ENCODE results near the gene CMTM2.

The CMTM2 gene

GRCh38 chr16:66541388-66542355 lies 37.6 kb upstream of the CMTM2 start:
- DNase-seq (ENCODE audit: low spot score), result no peak

GRCh38 chr16:66542396-66542795 lies 36.9 kb upstream of the CMTM2 start:
- TF ChIP-seq, protein P1, sequence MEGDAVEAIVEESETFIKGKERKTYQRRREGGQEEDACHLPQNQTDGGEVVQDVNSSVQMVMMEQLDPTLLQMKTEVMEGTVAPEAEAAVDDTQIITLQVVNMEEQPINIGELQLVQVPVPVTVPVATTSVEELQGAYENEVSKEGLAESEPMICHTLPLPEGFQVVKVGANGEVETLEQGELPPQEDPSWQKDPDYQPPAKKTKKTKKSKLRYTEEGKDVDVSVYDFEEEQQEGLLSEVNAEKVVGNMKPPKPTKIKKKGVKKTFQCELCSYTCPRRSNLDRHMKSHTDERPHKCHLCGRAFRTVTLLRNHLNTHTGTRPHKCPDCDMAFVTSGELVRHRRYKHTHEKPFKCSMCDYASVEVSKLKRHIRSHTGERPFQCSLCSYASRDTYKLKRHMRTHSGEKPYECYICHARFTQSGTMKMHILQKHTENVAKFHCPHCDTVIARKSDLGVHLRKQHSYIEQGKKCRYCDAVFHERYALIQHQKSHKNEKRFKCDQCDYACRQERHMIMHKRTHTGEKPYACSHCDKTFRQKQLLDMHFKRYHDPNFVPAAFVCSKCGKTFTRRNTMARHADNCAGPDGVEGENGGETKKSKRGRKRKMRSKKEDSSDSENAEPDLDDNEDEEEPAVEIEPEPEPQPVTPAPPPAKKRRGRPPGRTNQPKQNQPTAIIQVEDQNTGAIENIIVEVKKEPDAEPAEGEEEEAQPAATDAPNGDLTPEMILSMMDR (IDR thresholded peaks at IDR 0.05; ENCODE audit: extremely low read depth, missing control alignments), result no peak

More at GRCh38 chr16:66541388-66542355, 37.6 kb upstream of the CMTM2 start:
- TF ChIP-seq, protein P1 (IDR thresholded peaks at IDR 0.05; ENCODE audit: extremely low read depth, missing control alignments), result no peak

GRCh38 chr16:66543541-66543940 lies 35.7 kb upstream of the CMTM2 start:
- TF ChIP-seq, protein P1 (IDR thresholded peaks at IDR 0.05; ENCODE audit: extremely low read depth, missing control alignments), result no peak
- no peak for DNase-seq (ENCODE audit: low spot score)

More at GRCh38 chr16:66542396-66542795, 36.9 kb upstream of the CMTM2 start:
- DNase-seq (ENCODE audit: low spot score), result no peak

DNA sequence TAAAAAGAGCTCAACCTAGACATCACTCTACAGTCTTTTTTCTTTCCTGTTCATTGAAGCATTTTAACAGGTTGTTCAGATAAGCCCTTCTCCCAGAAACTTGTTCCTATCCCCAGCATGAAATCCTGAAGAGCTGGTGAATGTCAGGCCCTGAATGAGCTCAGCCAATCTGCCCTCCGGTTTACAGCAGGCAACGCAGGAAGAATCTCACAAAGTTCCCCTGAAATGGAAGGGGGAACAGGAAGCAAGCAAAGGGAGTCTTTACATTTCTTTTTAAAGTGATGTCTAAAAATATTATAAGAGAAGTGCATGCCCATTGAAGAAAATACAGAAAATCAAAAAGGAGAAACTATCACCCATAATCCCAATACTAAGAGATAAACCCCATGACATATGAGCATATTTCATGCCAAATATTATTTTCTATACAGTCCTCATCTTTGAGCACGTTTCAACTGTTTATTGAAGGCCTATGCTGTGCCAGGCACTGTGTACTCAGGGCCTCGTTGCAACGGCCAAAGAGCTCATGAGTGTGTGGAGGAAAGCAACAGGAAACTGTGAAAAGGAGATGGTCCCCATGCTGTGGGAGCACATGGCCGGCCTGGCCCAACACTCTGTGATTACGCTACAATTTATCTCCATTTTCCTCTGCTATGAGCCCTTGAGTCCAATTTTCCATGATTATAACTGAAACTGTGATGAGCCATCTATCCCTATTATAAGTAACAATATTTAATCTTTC lies 35.1 kb upstream of the CMTM2 start:
- no peak for DNase-seq (ENCODE audit: low spot score)
- TF ChIP-seq, protein P1 (IDR thresholded peaks at IDR 0.05; ENCODE audit: extremely low read depth, missing control alignments), result no peak

GRCh38 chr16:66547101-66547989 lies 31.9 kb upstream of the CMTM2 start:
- TF ChIP-seq, protein P1 (IDR thresholded peaks at IDR 0.05; ENCODE audit: extremely low read depth, missing control alignments), result no peak
- no peak for DNase-seq (ENCODE audit: low spot score)

DNA sequence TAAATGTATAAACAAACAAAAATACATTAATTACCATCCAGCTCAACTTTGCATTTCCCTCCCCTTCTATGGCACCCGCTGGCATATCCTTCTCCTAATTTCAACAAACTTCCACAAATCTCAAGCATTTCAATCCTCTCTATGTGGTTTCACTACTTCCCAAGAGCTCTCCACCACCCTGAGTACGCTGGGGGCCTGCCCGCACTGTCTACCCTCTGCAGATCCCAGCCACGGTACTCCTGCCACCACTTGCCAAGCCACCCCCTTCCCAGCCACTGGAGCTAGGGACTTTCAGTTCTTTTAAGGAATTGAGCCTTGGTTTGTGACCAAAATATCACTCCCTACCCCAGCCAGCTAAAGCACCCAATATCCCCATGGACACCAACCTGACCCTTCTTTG lies 31.2 kb upstream of the CMTM2 start:
- DNase-seq (ENCODE audit: low spot score), result no peak

More for the DNA sequence above, 31.2 kb upstream of the CMTM2 start:
- TF ChIP-seq, protein P1 (IDR thresholded peaks at IDR 0.05; ENCODE audit: extremely low read depth, missing control alignments), result no peak

Data from GM20000 (cell line).